SH-SY5Y (cell line): ENCODE data around the gene SLC16A11.

ENCODE experiments used
- GATA2 ChIP-seq: IDR thresholded peaks from 2 replicates; pipeline ENCODE4 v1.6.1; 2011; ENCODE audit warnings: mild to moderate bottlenecking, low read depth, low read length
- GATA3 ChIP-seq: IDR thresholded peaks from 2 replicates; pipeline ENCODE4 v1.6.1; 2011; ENCODE audit warnings: low read depth, mild to moderate bottlenecking, low read length, moderate library complexity

GRCh38 chr17:7011942-7012254, 32.0 kb downstream of the SLC16A11 start:
- TF ChIP-seq GATA3 = no peak
- no peak for TF ChIP-seq GATA2
